NCI-H2029 treated with DMSO at 0.1 percent for 48 hours (cell line): Measurements from ENCODE around the gene ADGRB3.
"Not testable (repeated sequence)": the region's sequence is repeated elsewhere in the genome, so short reads cannot be mapped to it uniquely, and the experiment has no call there.

ENCODE experiments used
- DNase-seq: peaks from one replicate; lab custom pipeline; 2025; lab: John Stamatoyannopoulos, UW

The ADGRB3 gene

DNA sequence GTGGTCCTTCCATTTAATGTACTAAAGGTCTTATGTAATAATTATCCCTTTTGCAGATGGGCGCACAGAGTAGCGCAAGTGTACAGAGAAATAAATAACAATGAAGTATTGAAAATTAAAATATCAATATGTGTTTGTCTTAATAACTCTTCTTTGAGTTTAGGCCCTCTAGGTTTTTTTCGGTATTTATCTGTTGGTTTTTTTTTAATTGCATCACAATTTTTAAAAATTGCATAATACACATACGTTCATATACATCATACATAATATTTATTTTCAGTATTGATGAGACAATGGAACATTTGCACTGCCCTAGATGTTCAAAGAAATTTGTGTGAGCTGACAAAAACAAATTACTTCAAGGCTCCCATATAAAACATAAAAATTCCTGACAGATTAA, 15.1 kb downstream of the ADGRB3 start:
- no peak for DNase-seq

DNA sequence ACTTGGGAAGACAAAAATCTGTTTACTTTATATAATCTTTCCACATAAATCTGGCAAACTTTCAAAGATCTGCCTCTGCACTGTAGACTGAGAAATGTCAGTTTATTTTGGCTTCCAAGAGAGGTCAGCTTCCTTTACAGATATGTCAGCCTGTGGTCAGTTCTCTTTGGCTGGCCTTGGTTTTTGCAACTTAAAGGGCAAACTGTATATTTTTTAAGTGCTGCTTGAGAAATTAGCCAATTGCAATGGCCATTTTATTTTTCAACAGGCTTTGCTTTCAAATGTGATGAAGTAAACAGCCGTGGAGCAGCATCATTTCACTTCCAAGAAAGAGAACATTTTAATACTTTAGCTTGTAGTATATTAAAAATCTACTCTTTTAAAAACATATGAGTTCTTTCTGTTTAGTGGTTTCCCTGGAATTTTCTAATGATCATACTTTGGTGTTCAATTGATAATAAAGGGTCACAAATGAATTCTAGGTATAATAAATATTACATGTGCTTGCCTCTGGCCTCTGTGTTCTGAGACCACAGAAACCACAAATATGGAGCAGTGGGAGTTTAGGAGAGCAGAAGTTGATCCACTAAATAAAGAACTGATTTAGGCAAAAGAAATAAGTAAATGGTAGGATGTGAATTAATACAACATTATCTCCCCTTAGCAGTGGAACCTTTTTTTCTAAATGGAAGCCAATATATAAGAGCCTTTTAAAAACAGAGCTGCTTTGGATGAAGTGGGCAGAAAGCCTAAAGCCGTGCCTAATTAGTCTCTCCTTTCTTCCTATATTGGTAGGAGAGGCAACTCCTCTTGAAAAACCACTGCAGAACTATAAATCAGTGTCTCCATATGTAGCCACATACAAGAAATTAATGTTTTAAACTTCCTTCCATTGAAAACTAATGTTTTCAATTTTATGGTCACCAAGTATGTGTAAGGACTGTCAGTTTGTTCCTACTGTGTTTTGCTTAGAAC, 16.2 kb downstream of the ADGRB3 start:
- no peak for DNase-seq

DNA sequence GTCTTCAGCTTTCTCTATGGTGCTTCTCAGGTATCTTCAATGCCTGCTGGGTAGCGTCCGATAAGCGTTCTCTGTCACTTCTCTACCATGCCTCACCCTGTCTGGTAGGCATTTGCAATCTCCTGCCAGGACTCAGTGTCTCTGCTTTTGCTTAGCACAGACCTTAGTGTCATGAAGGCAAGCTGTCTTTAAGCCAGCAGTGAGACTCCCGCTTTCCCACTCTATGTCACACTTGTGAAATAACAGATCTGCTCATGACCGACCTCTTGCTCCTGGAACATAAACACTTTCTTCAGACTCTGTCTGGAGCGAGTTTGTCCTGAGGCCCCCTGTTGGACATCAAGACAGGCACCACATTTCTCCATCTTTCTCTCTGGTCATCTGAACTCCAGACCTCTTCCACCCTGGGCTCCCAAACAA, 17.0 kb downstream of the ADGRB3 start:
- no peak for DNase-seq

DNA sequence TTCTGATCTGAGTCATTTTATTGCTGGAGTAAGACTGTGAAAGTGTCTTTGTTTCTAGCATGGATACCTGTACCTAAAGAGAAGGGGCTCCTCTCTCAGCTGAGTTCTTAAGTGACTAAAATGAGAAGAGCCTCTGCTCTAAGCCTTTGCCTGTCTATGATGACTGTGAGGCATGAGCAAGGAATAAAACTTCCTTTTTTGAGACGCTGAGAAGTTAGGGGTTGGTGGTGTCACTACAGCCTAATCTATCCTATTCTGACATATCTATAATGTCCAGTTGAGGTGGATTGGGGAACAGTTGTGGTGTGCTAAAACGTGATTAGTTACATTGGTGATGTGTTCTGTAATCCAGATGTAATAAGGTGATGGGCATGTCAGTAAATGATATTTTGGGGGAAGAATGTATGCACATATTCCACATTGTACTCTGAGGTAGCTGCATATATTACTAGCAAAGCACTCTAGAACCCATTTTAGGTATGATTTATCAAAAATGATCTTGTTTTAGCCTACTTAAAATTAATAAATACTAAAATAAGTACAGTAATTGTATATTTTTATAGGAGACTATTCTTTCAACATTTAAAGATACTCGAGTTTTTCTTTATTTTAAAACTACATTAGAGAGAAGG, 18.1 kb downstream of the ADGRB3 start:
- no peak for DNase-seq

DNA sequence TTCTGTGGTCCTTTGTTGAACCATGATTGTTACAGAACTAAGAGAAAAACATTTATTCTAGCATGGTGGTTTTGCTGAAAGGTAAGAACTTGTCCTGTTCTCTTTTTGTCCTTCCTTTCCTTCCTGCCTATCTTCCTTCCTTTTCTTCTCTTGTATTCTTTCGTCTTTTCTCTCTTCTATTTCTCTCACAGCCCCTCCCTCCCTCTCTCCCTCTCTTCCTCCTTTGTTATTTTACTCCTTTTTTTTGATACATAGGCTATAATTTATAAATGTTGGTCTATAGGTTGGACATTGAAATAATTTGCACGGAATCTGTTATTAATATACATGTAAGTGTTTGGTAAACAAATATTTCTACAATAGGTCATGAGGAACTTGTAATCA, 18.6 kb downstream of the ADGRB3 start:
- DNase-seq, result no peak

DNA sequence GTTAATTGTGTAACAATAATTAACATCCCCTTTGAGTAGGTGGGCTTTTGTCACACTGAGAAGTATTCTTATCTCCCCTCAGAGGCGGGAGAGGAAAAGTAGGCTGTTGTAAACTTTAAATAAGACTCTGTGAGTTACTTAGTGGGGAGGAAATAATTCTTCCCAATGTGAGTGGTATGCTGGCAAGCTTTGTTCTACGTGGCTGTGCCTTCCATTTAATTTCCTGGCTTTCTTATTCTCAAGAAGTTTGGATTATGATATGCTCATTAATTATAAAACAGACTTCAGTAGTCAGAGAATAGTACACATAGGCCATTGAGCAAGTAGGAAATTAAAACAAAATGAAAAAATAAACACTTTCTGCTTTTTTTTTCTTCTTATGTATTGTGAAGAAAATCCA, 19.1 kb downstream of the ADGRB3 start:
- DNase-seq, result no peak

DNA sequence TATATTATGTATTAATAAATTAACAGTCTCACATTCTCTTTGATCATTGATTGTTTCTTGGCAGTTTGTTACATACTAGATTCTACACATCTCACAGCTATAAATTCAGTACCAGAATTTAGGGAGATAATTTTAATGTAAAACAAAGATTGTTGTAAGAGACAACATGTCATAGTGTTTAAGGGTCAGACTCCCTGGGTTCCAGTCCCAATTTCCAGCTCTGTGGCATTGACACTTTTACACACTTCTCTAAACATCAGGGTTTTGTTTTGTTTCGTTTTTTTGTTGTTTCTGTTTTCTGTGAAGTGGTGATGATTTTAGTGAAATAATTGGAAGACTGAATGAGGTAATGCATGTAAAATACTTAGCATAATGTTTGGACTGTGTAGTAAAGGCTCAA, 19.9 kb downstream of the ADGRB3 start:
- DNase-seq, result no peak

DNA sequence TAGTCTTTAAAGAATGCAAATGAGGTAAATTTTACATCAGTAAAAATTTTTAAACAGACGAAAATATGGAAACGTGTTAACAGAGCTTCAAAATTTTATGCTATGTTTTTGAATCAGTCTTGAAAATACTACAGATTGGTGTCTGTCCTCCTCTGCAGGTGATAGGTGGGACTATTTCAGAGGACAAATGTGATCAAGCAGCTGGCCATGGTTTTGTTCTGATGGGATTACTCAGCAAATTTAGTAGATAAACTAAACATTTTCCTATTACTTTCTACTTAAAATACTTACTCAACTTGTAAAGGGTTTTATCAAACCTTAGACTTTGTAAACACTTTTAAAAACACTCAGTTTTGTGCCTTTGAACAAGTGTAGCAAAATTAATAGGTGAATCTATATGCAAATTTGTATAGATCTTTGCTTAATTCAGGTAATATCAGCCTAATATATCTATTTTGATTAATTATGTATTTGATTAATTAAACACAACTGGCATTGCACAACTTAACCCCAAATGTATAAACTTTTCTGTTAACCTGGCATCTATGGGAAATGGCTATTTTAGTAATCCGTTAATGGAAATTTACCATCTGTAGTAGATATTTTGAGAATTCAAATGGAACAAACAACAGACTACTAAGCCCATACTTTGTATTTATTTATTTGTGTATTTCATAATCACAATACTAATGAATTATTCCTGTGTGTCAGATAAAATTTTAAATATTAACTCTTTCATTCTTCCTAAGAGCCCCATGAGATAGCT, 22.5 kb downstream of the ADGRB3 start:
- no peak for DNase-seq

DNA sequence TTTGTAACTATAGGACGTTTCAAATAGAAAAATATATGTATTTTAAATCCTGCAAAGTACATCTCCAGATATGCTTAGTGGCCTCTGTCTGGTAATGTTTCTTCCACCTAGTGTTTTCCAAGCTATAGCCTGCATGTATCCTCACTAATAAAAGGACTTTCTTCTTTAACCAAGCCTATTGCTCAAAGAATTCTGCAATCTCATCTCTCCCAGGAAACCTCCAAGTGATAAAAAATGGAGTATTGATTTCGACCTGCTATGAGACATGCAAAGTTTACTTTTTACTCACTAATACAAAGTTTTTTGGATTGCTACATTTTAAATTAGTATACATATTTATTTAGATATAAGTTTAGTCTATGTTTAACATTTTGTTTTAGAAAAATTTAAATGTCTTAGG, 23.3 kb downstream of the ADGRB3 start:
- DNase-seq, result no peak

DNA sequence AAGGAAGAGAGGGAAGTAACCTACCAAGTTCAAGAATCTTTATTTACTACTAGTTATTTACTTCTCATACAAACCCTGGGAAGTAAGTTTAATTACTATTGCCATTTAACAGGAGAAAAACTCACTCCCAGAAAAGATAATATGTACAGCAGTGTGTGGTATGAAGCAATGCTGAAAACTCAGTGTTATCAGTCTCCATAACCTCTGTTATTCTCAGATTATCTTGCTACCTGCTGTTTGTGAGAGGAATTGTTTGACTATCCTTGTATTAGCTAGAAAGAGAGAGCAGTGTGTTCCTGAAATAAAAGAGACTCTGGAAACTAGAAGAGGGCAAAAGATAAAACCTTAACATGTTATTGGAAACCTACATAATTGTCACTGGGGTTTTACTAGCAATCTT, 38.2 kb downstream of the ADGRB3 start:
- DNase-seq, result no peak

DNA sequence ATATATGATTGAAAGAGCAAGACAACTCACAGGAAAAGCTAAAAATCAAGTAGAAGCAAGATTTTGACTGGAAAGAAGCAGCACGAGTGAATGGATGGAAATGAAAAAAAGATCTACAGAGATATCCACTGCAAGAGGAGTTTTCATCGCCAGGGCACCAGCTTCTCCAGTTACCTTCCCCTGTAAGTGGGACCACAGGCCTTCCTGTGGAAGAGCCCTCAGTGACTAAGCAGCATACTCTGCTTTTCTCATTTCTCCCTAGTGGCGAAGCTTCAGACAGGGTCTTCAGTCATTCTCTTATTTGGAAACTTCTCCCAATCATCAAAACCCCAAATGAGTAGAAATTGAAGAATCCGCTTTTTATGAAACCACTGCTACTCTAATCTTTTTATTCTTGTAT, 40.5 kb downstream of the ADGRB3 start:
- DNase-seq, result no peak

DNA sequence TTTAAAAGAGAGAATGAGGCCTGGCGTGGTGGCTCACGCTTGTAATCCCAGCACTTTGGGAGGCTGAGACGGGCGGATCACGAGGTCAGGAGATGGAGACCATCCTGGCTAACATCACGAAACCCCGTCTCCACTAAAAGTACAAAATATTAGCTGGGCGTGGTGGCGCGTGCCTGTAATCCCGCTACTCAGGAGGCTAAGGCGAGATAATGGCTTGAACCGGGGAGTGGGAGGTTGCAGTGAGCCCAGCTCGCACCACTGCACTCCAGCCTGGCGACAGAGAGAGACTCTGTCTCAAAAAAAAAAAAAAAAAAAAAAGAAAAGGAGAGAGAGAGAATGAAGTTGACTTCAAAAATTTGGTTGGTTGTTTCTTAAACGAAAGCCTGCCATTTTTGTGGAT, 41.0 kb downstream of the ADGRB3 start:
- DNase-seq, result not testable (repeated sequence)

DNA sequence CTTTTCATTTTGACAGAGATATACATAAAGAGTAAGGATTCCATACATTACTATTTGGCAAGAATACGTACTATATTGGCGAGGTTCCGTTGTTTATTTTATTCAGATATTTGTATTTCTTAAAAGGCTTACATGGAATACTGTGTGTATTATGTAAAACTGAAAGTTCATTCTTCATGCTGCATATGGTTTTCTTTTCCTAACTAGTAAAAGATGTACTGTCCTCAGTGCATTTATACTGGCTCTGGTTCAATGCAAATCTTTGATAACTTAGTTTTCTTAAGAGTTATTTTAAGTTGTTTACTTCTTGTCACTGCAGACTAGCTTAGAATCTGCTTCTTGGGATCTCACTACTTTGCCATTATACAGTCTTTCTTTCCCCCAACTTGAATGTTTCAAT, 42.0 kb downstream of the ADGRB3 start:
- DNase-seq, result no peak

DNA sequence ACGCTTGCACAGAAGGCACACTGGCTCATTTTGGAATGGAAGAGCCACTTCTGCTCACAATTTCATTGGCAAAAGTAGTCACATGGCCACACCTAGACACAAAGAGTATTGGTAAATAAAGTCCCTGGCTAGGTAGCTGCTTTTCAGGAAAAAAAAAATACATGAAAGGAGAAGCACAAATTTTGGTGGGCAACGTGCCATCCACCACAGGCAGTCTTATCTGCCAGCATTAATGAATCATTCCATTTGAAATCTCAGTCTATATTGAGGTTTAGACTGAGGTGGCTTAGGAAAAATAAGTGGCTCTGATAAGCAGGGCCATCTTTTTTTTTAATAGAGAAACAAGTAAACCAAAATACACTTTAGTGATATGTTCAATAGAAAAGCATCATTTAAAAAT, 44.3 kb downstream of the ADGRB3 start:
- DNase-seq, result peak; percentile 22

DNA sequence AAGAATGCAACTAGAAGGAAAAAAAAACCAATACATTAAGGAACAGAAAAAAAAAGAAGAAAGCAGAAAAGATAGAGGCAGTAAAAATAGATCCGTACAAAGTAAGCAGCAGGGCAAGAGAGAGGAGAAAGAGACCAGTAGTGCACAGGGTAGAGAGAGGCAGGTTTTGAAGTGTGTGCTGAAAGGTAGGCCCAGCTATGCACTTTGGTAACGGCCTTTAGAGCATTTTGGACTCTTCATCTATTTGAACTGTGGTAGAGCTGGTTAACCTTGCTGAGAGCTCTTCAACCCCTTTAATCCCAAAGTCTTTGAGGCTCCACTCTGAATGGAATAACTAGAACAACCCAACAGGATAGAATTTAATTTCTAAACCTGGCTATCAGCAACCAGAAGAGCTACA, 45.2 kb downstream of the ADGRB3 start:
- DNase-seq, result no peak

DNA sequence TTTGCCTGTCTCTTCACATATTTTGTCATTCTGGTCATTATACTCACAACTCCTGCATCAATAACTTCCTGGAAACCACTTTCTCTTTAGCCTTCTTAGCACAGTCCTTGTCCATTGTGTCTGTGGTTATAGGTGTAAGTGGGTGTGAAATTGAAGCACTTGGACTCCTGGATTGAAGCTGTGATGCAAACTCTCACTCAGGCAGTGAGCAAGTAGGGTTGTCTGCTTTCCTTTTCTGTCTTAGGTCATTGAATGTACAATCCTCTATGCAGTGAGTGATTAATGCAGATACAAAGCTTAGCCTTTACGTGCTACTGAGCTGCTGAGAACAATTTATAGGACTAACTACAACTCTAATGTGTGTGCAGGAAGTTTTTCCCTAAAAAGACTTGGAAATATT, 54.8 kb downstream of the ADGRB3 start:
- DNase-seq, result no peak

DNA sequence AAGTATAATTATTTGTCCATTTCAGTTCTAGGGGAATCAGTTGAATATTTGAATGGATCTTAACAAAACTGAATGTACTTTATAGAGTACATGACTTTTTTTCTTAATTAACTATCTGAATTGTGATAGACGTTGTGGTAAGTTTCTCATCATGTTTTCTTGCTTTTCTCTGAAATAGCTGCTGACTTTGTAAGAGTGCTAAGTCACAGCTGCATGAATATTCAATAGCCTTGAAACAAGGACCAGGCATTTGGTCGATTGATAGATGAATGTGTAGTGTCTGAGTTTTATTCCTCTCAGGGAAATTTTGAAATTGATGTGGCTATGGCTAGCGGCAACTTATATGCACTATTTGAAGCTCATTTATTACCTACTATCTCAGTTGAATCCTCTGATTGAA, 56.0 kb downstream of the ADGRB3 start:
- no peak for DNase-seq

DNA sequence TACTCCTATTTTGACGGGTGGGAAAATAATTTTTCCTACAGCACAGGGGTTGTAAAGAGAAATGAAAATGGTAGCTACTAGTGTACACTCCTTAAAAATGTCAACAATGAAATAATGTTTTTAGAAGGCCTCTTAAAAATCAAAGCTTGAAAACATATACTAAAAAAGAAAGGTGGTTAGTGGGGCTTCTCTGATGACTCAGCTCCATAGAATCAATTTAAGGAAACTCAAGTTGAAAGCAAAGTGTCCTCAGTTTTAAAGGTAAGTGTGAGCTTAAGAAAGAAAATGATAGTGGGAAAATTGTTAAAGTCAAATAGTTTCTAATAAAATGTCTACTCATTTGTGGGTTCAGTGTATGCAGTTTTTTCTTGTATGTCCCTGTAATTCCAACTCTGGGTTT, 58.2 kb downstream of the ADGRB3 start:
- DNase-seq, result no peak

DNA sequence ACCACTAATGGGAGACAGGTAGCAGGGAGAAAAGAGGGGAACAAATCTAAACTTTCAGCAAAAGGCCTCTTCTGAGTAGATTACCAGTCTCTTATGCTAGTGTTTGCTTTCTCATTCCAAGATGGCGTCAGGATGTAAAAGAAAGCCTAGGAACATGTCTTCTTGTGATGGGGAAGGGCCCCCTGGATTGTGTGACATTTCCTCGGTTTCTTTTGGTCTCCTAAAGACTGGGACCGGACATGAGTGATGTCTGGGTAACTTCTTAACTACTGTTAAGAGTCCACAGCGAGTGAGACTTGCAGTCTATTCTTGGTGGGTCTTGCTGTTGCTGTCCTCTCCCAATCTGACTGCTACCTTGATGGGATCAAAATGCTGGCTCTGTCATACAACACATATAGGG, 60.3 kb downstream of the ADGRB3 start:
- DNase-seq, result no peak

DNA sequence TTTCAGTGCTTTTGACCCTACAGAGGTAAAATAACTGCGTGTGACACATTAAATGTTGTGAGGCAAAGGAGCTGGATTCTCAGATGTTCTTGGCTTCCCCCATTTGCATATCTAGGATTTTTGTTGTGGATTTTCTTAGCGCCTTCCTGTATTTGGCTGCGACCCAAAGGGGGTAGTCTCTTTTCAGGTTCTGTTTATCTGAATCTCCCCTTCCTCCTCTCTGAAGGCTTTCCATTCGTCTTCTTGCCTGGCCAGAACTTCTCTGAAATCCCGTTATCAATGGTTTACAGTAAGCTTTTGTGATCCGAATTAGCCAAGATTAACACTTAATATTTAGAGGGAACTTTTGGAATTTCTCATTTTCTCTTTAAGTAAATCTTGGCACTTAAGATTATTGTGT, 60.8 kb downstream of the ADGRB3 start:
- no peak for DNase-seq

DNA sequence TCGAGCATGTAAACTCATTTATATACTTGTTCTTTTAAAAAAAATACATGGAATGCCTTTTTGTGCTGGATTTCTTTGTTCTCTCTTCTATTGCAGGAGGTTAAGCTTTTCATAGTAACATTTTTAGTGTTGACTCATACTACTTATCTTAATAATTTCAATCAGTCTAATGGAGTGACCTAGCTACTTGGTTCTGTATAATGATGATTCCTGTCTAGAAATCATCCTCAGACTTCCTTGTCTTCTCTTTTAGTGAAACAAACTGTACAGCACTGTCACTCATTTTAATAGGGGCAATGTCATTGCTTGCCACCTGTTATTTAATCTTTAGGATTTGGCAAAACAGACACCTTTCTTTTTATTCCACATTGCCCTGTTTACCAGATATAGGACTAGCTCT, 62.3 kb downstream of the ADGRB3 start:
- no peak for DNase-seq

DNA sequence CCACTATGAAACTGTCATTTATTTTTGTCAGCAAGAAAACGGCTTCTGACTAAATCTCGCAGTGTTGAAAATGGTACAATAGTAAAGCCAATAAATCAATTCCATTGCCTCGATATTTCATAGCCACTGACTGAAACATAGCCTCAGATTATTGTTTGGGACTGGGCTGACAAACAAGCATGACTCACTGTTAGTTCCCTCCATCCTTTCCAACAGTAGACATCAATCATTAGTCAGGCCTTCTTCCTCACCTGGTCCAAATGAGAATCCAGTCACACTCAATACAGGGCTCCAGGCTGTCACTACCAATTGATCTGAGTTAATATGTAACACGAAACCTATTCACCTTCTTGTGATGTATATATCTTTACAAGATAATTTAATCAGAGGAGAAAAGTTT, 66.1 kb downstream of the ADGRB3 start:
- DNase-seq, result no peak

DNA sequence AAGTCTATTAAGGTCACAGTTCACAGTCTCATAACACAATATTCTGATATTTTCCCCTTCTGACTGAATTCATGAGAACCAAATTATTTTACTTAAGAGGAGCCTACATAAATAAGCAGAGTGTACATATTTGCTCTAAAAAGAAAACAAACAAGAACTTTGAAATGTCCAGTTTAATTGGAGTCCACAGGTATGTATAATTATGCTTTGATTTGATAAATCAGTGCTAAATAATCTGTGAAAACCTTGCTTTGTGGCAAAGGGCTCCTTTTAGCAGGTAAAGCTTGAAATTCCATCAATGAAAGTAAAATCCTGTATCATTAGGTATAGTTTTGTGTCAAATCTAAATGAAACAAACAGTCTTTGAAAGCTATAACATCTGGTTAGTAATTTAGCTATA, 69.4 kb downstream of the ADGRB3 start:
- no peak for DNase-seq
